Type B pancreatic cell (in vitro differentiated cells): ENCODE data around the gene EPHB1. TPM values are rescaled to one million over a fixed set of nuclear protein-coding genes. Genes with fewer than 3 reads are reported as not detected.

Source experiments
- DNase-seq: peaks from one replicate; pipeline ENCODE4 v3.0.0; 2021; ENCODE audit warnings: mixed read lengths; ENCODE audit not compliant: unreplicated experiment; ENCODE audit errors: extremely low spot score
- H3K27ac Mint-ChIP-seq: 2 replicates; pipeline ENCODE4 v1.8.0; 2021; ENCODE audit warnings: mild to moderate bottlenecking, mixed read lengths
- H3K27me3 Mint-ChIP-seq: 2 replicates; pipeline ENCODE4 v1.8.0; 2021; ENCODE audit warnings: mixed read lengths
- H3K36me3 Mint-ChIP-seq: 2 replicates; pipeline ENCODE4 v1.8.0; 2021; ENCODE audit warnings: mixed read lengths
- H3K4me1 Mint-ChIP-seq: one replicate; pipeline ENCODE4 v1.8.0; 2021; ENCODE audit warnings: mixed read lengths; ENCODE audit not compliant: unreplicated experiment
- H3K4me3 Mint-ChIP-seq: 2 replicates; pipeline ENCODE4 v1.8.0; 2021; ENCODE audit warnings: mild to moderate bottlenecking, mixed read lengths
- H3K9me3 Mint-ChIP-seq: 2 replicates; pipeline ENCODE4 v1.8.0; 2021; ENCODE audit warnings: mixed read lengths
- CTCF ChIP-seq: fragments of 200-600 bp; sonication (generic); conservative IDR thresholded peaks from 2 replicates; pipeline ENCODE4 v1.5.0; 2021; ENCODE audit warnings: antibody characterized with exemption, mild to moderate bottlenecking
- total RNA-seq: library from RNA; stranded (reverse); gene quantifications from 2 replicates; pipeline ENCODE4 v1.2.1, GENCODE V29; 2021; ENCODE audit warnings: low replicate concordance

Gene EPHB1
- total RNA-seq, 1 donor from 2014 or later: 9.1 TPM

GRCh38 chr3:135249186-135249585 lies 454.1 kb downstream of the EPHB1 start:
- H3K27ac Mint-ChIP-seq: no peak overlapping the region
- no peaks in the 10 kb centered on the region for H3K4me1 Mint-ChIP-seq
- no peaks in the 10 kb centered on the region for H3K9me3 Mint-ChIP-seq
- no peak for TF ChIP-seq CTCF
- H3K27me3 Mint-ChIP-seq: no peaks in the 10 kb centered on the region
- H3K4me3 Mint-ChIP-seq: no peak overlapping the region
- no peak for DNase-seq
- no peaks in the 10 kb centered on the region for H3K36me3 Mint-ChIP-seq

GRCh38 chr3:135258916-135259315 lies 463.9 kb downstream of the EPHB1 start:
- Mint-ChIP-seq H3K9me3 (peaks cover 5% of the 10 kb centered on the region), H3K4me1 (no peaks in the 10 kb centered on the region), H3K4me3 (no peak overlapping the region), H3K36me3 (no peaks in the 10 kb centered on the region), H3K27me3 (no peaks in the 10 kb centered on the region), H3K27ac (no peak overlapping the region)
- TF ChIP-seq CTCF: no peak
- no peak for DNase-seq

- DNase-seq: no peak
- H3K4me3 Mint-ChIP-seq: no peak overlapping the region
- no peaks in the 10 kb centered on the region for H3K27me3 Mint-ChIP-seq
- no peaks in the 10 kb centered on the region for H3K36me3 Mint-ChIP-seq
- H3K27ac Mint-ChIP-seq: no peak overlapping the region
- H3K9me3 Mint-ChIP-seq: peaks cover 5% of the 10 kb centered on the region
- no peaks in the 10 kb centered on the region for H3K4me1 Mint-ChIP-seq
- no peak for TF ChIP-seq CTCF
These were observed 465.0 kb downstream of the EPHB1 start for GRCh38 chr3:135260025-135260424.

GRCh38 chr3:135261214-135261775 lies 466.2 kb downstream of the EPHB1 start:
- Mint-ChIP-seq H3K4me3 (no peak overlapping the region), H3K36me3 (no peaks in the 10 kb centered on the region), H3K27me3 (peaks cover 10% of the 10 kb centered on the region), H3K4me1 (no peaks in the 10 kb centered on the region), H3K27ac (no peak overlapping the region), H3K9me3 (peaks cover 5% of the 10 kb centered on the region)
- no peak for DNase-seq
- no peak for TF ChIP-seq CTCF

- no peak for TF ChIP-seq CTCF
- Mint-ChIP-seq H3K9me3 (peaks cover 5% of the 10 kb centered on the region), H3K27ac (no peak overlapping the region), H3K4me3 (no peak overlapping the region), H3K36me3 (no peaks in the 10 kb centered on the region), H3K27me3 (peaks cover 10% of the 10 kb centered on the region), H3K4me1 (no peaks in the 10 kb centered on the region)
- DNase-seq: no peak
These were observed 466.9 kb downstream of the EPHB1 start for GRCh38 chr3:135261916-135262315.

- no peak overlapping the region for H3K27ac Mint-ChIP-seq
- H3K4me3 Mint-ChIP-seq: no peak overlapping the region
These were observed 467.4 kb downstream of the EPHB1 start for GRCh38 chr3:135262441-135262840.

More at GRCh38 chr3:135262441-135262840, 467.4 kb downstream of the EPHB1 start:
- no peak for TF ChIP-seq CTCF
- Mint-ChIP-seq H3K36me3 (no peaks in the 10 kb centered on the region), H3K9me3 (peaks cover 5% of the 10 kb centered on the region), H3K4me1 (no peaks in the 10 kb centered on the region), H3K27me3 (peaks cover 10% of the 10 kb centered on the region)
- no peak for DNase-seq
